HepG2 (cell line): ENCODE measurements around the gene C2orf78. TPM values are rescaled to one million over a fixed set of nuclear protein-coding genes. Genes with fewer than 3 reads are reported as not detected.
A peak's percentile ranks its signal among the peaks of the same experiment; 100 is the strongest.

Experiments used
- ARNT2 ChIP-seq: sonication (generic); formaldehyde crosslinking; IDR thresholded peaks from 2 replicates; pipeline ENCODE4 v1.8.0; 2022; ENCODE audit warnings: mild to moderate bottlenecking, low read depth, missing genetic modification reagents, moderate library complexity
- PAF1 ChIP-seq: IDR thresholded peaks from 2 replicates; pipeline ENCODE4 v1.6.1; 2016; ENCODE audit warnings: missing genetic modification reagents, missing compliant biosample characterization
- ZFP36L1 ChIP-seq: sonication (generic); formaldehyde crosslinking; IDR thresholded peaks from 2 replicates; pipeline ENCODE4 v1.8.0; 2022; ENCODE audit warnings: mild to moderate bottlenecking, missing genetic modification reagents, moderate library complexity
- ZNF264 ChIP-seq: sonication (generic); formaldehyde crosslinking; IDR thresholded peaks from 2 replicates; pipeline ENCODE4 v1.4.0; 2020; ENCODE audit warnings: missing genetic modification reagents
- ZNF282 ChIP-seq: fragments of 450-650 bp; IDR thresholded peaks from 2 replicates; pipeline ENCODE4 v1.6.1; 2018; ENCODE audit not compliant: partially characterized antibody
- polyA plus RNA-seq, 8 experiments: library from polyadenylated mRNA; depleted of rRNA in 3 of 8; stranded (reverse) in 7 of 8; unstranded in 1 of 8; fragments of >200 nt; fragmentation: Illumina TruSeq in 4 of 8; extraction: Trizol in 4 of 8; gene quantifications; 2 replicates each; pipeline versions ENCODE4 v1.2.1 to v1.2.3, GENCODE V29; 2011 to 2016; ENCODE audit warnings: low read depth in 4 of 8, missing spikeins in 1 of 8, mixed read lengths in 1 of 8; ENCODE audit not compliant: insufficient read depth in 1 of 8
- total RNA-seq, 5 experiments: library from RNA; depleted of rRNA; stranded (reverse); fragments of >200 nt; fragmentation: Illumina TruSeq; extraction: Trizol; gene quantifications; 2 replicates each; pipeline ENCODE4 v1.2.3, GENCODE V29; 2016; ENCODE audit warnings: low read depth in 1 of 5
- TF ChIP-seq, protein P1 (sequence below): sonication (generic); formaldehyde crosslinking; IDR thresholded peaks from 2 replicates; pipeline ENCODE4 v1.9.0; 2021; ENCODE audit warnings: mild to moderate bottlenecking, missing genetic modification reagents
- TF ChIP-seq, protein P2 (sequence below): sonication (generic); formaldehyde crosslinking; IDR thresholded peaks from 2 replicates; pipeline ENCODE4 v1.4.0; 2020; ENCODE audit warnings: missing genetic modification reagents, borderline replicate concordance
- TF ChIP-seq, protein P3 (sequence below): sonication (generic); formaldehyde crosslinking; IDR thresholded peaks from 2 replicates; pipeline ENCODE4 v1.5.0; 2020; ENCODE audit warnings: mild to moderate bottlenecking, low read depth, missing genetic modification reagents, borderline replicate concordance
- TF ChIP-seq, protein P4 (sequence below): sonication (generic); formaldehyde crosslinking; IDR thresholded peaks from 2 replicates; pipeline ENCODE4 v1.4.0; 2020; ENCODE audit warnings: missing genetic modification reagents, borderline replicate concordance
- TF ChIP-seq, protein P5 (sequence below): sonication (generic); formaldehyde crosslinking; IDR thresholded peaks from 2 replicates; pipeline ENCODE4 v1.5.1; 2020; ENCODE audit warnings: mild to moderate bottlenecking, missing genetic modification reagents, borderline replicate concordance

C2orf78 gene
- total and polyA plus RNA-seq, 2 of the 13 experiments (the other 11 are each of a cell fraction or from before 2014, with no cell fraction given): not detected

DNA sequence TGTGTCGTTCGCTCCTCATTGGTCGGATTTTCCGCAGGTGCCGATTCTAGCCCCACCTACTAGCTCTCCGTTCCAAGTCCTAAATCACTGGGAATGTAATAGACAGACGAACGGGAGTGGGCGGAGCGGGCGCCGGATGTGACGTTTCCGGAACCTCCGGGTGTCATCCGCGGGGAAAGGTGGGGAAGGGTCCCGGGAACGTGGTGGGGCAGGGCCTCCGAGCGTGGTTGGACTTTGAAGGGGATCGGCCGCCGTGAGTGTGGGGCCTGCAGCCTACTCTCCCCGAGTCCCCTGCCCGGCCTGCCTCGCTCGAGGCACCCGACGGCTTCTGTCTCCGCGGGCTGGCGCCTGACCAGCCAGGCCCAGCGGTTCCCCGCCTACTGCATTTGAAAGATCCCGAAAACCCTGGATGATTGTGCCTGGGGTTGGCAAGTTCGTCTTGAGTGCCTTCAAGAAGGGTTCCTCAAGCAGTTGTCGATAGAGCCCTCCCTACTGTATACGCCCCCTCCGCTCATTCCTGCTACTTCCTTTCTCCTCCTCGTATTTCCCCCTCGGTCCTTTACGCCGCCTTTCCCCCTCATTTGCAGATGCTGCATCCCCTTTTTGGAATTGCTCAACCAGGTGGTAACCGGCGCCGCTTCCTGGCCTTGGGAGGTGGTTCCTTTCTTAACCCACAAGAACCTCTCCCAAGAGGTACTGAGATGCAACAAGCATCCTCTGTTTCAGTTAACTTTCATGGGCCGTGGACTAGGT is 45.0 kb downstream of the C2orf78 start, which contains the start of gene STAMBP (continued):
- TF ChIP-seq, protein P1, sequence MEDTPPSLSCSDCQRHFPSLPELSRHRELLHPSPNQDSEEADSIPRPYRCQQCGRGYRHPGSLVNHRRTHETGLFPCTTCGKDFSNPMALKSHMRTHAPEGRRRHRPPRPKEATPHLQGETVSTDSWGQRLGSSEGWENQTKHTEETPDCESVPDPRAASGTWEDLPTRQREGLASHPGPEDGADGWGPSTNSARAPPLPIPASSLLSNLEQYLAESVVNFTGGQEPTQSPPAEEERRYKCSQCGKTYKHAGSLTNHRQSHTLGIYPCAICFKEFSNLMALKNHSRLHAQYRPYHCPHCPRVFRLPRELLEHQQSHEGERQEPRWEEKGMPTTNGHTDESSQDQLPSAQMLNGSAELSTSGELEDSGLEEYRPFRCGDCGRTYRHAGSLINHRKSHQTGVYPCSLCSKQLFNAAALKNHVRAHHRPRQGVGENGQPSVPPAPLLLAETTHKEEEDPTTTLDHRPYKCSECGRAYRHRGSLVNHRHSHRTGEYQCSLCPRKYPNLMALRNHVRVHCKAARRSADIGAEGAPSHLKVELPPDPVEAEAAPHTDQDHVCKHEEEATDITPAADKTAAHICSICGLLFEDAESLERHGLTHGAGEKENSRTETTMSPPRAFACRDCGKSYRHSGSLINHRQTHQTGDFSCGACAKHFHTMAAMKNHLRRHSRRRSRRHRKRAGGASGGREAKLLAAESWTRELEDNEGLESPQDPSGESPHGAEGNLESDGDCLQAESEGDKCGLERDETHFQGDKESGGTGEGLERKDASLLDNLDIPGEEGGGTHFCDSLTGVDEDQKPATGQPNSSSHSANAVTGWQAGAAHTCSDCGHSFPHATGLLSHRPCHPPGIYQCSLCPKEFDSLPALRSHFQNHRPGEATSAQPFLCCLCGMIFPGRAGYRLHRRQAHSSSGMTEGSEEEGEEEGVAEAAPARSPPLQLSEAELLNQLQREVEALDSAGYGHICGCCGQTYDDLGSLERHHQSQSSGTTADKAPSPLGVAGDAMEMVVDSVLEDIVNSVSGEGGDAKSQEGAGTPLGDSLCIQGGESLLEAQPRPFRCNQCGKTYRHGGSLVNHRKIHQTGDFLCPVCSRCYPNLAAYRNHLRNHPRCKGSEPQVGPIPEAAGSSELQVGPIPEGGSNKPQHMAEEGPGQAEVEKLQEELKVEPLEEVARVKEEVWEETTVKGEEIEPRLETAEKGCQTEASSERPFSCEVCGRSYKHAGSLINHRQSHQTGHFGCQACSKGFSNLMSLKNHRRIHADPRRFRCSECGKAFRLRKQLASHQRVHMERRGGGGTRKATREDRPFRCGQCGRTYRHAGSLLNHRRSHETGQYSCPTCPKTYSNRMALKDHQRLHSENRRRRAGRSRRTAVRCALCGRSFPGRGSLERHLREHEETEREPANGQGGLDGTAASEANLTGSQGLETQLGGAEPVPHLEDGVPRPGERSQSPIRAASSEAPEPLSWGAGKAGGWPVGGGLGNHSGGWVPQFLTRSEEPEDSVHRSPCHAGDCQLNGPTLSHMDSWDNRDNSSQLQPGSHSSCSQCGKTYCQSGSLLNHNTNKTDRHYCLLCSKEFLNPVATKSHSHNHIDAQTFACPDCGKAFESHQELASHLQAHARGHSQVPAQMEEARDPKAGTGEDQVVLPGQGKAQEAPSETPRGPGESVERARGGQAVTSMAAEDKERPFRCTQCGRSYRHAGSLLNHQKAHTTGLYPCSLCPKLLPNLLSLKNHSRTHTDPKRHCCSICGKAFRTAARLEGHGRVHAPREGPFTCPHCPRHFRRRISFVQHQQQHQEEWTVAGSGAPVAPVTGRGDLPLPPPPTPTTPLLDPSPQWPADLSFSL: no peak
- TF ChIP-seq ZFP36L1 (CRISPR knock-in tag) (no peak), ZNF282 (no peak), ZNF264 (CRISPR knock-in tag) (0 out of 2 replicates have a peak, but pooled peaks have one; percentile 77), PAF1 (CRISPR knock-in tag) (no peak), ARNT2 (CRISPR knock-in tag) (peak; percentile 84)
- TF ChIP-seq, protein P2, sequence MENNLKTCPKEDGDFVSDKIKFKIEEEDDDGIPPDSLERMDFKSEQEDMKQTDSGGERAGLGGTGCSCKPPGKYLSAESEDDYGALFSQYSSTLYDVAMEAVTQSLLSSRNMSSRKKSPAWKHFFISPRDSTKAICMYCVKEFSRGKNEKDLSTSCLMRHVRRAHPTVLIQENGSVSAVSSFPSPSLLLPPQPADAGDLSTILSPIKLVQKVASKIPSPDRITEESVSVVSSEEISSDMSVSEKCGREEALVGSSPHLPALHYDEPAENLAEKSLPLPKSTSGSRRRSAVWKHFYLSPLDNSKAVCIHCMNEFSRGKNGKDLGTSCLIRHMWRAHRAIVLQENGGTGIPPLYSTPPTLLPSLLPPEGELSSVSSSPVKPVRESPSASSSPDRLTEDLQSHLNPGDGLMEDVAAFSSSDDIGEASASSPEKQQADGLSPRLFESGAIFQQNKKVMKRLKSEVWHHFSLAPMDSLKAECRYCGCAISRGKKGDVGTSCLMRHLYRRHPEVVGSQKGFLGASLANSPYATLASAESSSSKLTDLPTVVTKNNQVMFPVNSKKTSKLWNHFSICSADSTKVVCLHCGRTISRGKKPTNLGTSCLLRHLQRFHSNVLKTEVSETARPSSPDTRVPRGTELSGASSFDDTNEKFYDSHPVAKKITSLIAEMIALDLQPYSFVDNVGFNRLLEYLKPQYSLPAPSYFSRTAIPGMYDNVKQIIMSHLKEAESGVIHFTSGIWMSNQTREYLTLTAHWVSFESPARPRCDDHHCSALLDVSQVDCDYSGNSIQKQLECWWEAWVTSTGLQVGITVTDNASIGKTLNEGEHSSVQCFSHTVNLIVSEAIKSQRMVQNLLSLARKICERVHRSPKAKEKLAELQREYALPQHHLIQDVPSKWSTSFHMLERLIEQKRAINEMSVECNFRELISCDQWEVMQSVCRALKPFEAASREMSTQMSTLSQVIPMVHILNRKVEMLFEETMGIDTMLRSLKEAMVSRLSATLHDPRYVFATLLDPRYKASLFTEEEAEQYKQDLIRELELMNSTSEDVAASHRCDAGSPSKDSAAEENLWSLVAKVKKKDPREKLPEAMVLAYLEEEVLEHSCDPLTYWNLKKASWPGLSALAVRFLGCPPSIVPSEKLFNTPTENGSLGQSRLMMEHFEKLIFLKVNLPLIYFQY (CRISPR knock-in tag): no peak
- TF ChIP-seq, protein P3, sequence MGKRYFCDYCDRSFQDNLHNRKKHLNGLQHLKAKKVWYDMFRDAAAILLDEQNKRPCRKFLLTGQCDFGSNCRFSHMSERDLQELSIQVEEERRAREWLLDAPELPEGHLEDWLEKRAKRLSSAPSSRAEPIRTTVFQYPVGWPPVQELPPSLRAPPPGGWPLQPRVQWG (CRISPR knock-in tag): no peak
- TF ChIP-seq, protein P4, sequence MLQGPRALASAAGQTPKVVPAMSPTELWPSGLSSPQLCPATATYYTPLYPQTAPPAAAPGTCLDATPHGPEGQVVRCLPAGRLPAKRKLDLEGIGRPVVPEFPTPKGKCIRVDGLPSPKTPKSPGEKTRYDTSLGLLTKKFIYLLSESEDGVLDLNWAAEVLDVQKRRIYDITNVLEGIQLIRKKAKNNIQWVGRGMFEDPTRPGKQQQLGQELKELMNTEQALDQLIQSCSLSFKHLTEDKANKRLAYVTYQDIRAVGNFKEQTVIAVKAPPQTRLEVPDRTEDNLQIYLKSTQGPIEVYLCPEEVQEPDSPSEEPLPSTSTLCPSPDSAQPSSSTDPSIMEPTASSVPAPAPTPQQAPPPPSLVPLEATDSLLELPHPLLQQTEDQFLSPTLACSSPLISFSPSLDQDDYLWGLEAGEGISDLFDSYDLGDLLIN (CRISPR knock-in tag): no peak
- TF ChIP-seq, protein P5, sequence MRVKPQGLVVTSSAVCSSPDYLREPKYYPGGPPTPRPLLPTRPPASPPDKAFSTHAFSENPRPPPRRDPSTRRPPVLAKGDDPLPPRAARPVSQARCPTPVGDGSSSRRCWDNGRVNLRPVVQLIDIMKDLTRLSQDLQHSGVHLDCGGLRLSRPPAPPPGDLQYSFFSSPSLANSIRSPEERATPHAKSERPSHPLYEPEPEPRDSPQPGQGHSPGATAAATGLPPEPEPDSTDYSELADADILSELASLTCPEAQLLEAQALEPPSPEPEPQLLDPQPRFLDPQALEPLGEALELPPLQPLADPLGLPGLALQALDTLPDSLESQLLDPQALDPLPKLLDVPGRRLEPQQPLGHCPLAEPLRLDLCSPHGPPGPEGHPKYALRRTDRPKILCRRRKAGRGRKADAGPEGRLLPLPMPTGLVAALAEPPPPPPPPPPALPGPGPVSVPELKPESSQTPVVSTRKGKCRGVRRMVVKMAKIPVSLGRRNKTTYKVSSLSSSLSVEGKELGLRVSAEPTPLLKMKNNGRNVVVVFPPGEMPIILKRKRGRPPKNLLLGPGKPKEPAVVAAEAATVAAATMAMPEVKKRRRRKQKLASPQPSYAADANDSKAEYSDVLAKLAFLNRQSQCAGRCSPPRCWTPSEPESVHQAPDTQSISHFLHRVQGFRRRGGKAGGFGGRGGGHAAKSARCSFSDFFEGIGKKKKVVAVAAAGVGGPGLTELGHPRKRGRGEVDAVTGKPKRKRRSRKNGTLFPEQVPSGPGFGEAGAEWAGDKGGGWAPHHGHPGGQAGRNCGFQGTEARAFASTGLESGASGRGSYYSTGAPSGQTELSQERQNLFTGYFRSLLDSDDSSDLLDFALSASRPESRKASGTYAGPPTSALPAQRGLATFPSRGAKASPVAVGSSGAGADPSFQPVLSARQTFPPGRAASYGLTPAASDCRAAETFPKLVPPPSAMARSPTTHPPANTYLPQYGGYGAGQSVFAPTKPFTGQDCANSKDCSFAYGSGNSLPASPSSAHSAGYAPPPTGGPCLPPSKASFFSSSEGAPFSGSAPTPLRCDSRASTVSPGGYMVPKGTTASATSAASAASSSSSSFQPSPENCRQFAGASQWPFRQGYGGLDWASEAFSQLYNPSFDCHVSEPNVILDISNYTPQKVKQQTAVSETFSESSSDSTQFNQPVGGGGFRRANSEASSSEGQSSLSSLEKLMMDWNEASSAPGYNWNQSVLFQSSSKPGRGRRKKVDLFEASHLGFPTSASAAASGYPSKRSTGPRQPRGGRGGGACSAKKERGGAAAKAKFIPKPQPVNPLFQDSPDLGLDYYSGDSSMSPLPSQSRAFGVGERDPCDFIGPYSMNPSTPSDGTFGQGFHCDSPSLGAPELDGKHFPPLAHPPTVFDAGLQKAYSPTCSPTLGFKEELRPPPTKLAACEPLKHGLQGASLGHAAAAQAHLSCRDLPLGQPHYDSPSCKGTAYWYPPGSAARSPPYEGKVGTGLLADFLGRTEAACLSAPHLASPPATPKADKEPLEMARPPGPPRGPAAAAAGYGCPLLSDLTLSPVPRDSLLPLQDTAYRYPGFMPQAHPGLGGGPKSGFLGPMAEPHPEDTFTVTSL (CRISPR knock-in tag): no peak
